ENCODE results near the gene C1orf122. TPM values are rescaled to one million over a fixed set of nuclear protein-coding genes. Genes with fewer than 3 reads are reported as not detected.
A peak's percentile ranks its signal among the peaks of the same experiment; 100 is the strongest.

Gene C1orf122
- total and polyA plus RNA-seq, 2 of the 13 experiments (the other 11 are each of a cell fraction or from before 2014, with no cell fraction given): 18.7 to 40.6 TPM

DNA sequence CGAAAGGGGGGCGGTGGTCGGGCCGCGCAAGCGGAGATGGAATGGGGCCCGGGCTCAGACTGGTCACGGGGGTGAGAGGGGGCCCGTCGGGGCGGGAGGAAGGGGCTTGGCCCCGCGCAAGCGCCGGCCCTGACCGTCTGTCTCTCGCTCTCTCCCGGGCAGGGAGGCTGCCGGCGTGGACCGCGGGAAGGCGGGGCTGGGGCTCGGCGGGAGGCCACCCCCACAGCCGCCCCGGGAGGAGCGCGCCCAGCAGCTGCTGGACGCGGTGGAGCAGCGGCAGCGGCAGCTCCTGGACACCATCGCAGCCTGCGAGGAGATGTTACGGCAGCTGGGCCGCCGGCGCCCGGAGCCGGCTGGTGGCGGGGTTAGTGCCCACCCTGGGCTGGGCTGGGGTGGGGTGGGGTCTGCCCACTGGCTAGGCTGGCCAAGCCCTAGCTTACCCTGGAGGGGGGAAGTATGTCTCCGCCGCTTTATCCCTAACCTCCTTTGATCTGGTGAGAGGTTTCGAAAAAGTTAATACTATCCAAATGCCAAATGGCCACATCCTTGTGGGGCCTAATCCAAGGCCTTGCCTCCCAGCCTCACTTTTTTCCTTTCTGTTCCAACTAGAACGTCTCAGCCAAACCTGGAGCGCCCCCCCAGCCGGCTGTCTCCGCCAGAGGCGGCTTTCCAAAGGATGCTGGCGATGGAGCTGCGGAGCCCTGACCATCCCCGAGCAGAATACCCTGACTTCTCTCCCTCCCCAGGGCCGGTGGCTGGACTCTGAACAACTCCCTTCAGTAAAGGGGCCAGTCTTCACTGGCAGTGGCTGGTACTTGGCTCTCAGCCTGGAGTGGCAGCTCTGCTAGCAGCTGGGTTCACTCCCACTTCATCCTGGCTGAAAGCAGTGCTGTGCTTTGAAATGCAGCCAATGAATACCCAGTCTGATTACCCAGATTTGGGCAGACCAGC is 1.1 kb downstream of the C1orf122 start (continued):
- TF ChIP-seq, protein P1, sequence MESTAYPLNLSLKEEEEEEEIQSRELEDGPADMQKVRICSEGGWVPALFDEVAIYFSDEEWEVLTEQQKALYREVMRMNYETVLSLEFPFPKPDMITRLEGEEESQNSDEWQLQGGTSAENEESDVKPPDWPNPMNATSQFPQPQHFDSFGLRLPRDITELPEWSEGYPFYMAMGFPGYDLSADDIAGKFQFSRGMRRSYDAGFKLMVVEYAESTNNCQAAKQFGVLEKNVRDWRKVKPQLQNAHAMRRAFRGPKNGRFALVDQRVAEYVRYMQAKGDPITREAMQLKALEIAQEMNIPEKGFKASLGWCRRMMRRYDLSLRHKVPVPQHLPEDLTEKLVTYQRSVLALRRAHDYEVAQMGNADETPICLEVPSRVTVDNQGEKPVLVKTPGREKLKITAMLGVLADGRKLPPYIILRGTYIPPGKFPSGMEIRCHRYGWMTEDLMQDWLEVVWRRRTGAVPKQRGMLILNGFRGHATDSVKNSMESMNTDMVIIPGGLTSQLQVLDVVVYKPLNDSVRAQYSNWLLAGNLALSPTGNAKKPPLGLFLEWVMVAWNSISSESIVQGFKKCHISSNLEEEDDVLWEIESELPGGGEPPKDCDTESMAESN (CRISPR knock-in tag; conservative IDR thresholded peaks at IDR 0.05): 0 out of 2 replicates have a peak, but pooled peaks have one; percentile 31
- TF ChIP-seq BRD4 (CRISPR knock-in tag; IDR thresholded peaks at IDR 0.05) (no peak), GFI1 (CRISPR knock-in tag; IDR thresholded peaks at IDR 0.05; ENCODE audit: borderline replicate concordance) (0 out of 2 replicates have a peak, but pooled peaks have one; percentile 5), ZNF44 (CRISPR knock-in tag; IDR thresholded peaks at IDR 0.05) (no peak), ZSCAN9 (CRISPR knock-in tag; IDR thresholded peaks at IDR 0.05; ENCODE audit: borderline replicate concordance) (no peak), NR3C1 (CRISPR knock-in tag; IDR thresholded peaks at IDR 0.05) (no peak), ZBTB20 (CRISPR knock-in tag; IDR thresholded peaks at IDR 0.05; ENCODE audit: borderline replicate concordance, low read depth) (no peak; the same call in 1 of the 2 replicates), ZFYVE20 (CRISPR knock-in tag; IDR thresholded peaks at IDR 0.05; ENCODE audit: borderline replicate concordance, low read depth) (no peak), LCORL (IDR thresholded peaks at IDR 0.05) (no peak), LCORL (CRISPR knock-in tag; IDR thresholded peaks at IDR 0.05) (no peak), RFX1 (IDR thresholded peaks at IDR 0.05) (no peak), MZF1 (CRISPR knock-in tag; IDR thresholded peaks at IDR 0.05; ENCODE audit: borderline replicate concordance) (no peak), ZBTB7A (CRISPR knock-in tag; IDR thresholded peaks at IDR 0.05) (no peak), ZMAT3 (CRISPR knock-in tag; conservative IDR thresholded peaks at IDR 0.05) (0 out of 2 replicates have a peak, but pooled peaks have one; percentile 23), HOXA3 (CRISPR knock-in tag; IDR thresholded peaks at IDR 0.05) (no peak; the same call in 1 of the 2 replicates), MXI1 (IDR thresholded peaks at IDR 0.05; ENCODE audit: borderline replicate concordance, low read depth, low read length) (peak; percentile 25; the same call in 1 of the 3 replicates)
- TF ChIP-seq, protein P2, sequence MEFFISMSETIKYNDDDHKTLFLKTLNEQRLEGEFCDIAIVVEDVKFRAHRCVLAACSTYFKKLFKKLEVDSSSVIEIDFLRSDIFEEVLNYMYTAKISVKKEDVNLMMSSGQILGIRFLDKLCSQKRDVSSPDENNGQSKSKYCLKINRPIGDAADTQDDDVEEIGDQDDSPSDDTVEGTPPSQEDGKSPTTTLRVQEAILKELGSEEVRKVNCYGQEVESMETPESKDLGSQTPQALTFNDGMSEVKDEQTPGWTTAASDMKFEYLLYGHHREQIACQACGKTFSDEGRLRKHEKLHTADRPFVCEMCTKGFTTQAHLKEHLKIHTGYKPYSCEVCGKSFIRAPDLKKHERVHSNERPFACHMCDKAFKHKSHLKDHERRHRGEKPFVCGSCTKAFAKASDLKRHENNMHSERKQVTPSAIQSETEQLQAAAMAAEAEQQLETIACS (CRISPR knock-in tag; IDR thresholded peaks at IDR 0.05): no peak
- TF ChIP-seq, protein P3, sequence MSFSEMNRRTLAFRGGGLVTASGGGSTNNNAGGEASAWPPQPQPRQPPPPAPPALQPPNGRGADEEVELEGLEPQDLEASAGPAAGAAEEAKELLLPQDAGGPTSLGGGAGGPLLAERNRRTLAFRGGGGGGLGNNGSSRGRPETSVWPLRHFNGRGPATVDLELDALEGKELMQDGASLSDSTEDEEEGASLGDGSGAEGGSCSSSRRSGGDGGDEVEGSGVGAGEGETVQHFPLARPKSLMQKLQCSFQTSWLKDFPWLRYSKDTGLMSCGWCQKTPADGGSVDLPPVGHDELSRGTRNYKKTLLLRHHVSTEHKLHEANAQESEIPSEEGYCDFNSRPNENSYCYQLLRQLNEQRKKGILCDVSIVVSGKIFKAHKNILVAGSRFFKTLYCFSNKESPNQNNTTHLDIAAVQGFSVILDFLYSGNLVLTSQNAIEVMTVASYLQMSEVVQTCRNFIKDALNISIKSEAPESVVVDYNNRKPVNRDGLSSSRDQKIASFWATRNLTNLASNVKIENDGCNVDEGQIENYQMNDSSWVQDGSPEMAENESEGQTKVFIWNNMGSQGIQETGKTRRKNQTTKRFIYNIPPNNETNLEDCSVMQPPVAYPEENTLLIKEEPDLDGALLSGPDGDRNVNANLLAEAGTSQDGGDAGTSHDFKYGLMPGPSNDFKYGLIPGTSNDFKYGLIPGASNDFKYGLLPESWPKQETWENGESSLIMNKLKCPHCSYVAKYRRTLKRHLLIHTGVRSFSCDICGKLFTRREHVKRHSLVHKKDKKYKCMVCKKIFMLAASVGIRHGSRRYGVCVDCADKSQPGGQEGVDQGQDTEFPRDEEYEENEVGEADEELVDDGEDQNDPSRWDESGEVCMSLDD (CRISPR knock-in tag; IDR thresholded peaks at IDR 0.05; ENCODE audit: borderline replicate concordance): no peak
- TF ChIP-seq, protein P4, sequence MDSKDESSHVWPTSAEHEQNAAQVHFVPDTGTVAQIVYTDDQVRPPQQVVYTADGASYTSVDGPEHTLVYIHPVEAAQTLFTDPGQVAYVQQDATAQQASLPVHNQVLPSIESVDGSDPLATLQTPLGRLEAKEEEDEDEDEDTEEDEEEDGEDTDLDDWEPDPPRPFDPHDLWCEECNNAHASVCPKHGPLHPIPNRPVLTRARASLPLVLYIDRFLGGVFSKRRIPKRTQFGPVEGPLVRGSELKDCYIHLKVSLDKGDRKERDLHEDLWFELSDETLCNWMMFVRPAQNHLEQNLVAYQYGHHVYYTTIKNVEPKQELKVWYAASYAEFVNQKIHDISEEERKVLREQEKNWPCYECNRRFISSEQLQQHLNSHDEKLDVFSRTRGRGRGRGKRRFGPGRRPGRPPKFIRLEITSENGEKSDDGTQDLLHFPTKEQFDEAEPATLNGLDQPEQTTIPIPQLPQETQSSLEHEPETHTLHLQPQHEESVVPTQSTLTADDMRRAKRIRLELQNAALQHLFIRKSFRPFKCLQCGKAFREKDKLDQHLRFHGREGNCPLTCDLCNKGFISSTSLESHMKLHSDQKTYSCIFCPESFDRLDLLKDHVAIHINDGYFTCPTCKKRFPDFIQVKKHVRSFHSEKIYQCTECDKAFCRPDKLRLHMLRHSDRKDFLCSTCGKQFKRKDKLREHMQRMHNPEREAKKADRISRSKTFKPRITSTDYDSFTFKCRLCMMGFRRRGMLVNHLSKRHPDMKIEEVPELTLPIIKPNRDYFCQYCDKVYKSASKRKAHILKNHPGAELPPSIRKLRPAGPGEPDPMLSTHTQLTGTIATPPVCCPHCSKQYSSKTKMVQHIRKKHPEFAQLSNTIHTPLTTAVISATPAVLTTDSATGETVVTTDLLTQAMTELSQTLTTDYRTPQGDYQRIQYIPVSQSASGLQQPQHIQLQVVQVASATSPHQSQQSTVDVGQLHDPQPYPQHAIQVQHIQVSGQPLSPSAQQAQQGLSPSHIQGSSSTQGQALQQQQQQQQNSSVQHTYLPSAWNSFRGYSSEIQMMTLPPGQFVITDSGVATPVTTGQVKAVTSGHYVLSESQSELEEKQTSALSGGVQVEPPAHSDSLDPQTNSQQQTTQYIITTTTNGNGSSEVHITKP (CRISPR knock-in tag; IDR thresholded peaks at IDR 0.05; ENCODE audit: low read depth): no peak
